PC-3 (cell line): ENCODE data around the gene HIGD1B. TPM values are rescaled to one million over a fixed set of nuclear protein-coding genes. Genes with fewer than 3 reads are reported as not detected.

ENCODE experiments used
- ATAC-seq: fragments of 200-7000 bp; cut with Tn5 transposase; 2 replicates; pipeline ENCODE4 v1.9.1; 2020; ENCODE audit warnings: mild to moderate bottlenecking, moderate library complexity
- BruUV-seq: library from RNA; stranded (reverse); fragments of 400-500 nt; replicated peaks from 2 replicates; lab custom pipeline; 2021; lab: Mats Ljungman, UMichigan
- CTCF ChIA-PET: fragments of 300-600 bp; sonication (Branson Sonifier 250); formaldehyde crosslinking; loops from one replicate; lab custom pipeline; 2022; ENCODE audit warnings: antibody characterized with exemption; lab: Charles Lee
- POLR2A ChIA-PET: fragments of 300-600 bp; sonication (Branson Sonifier 250); formaldehyde crosslinking; loops from one replicate; lab custom pipeline; 2022; ENCODE audit warnings: antibody characterized with exemption; ENCODE audit not compliant: unreplicated experiment; lab: Charles Lee
- DNase-seq: peaks from one replicate; pipeline ENCODE4 v3.0.0-alpha.2; 2015
- H2AFZ ChIP-seq: fragments of 300-600 bp; sonication (generic); 2 replicates; pipeline ENCODE4 v1.6.0; 2016; ENCODE audit warnings: antibody characterized with exemption, low read length
- H3F3A ChIP-seq: fragments of 300-600 bp; sonication (generic); one replicate; pipeline ENCODE4 v1.6.0; 2017; ENCODE audit warnings: antibody characterized with exemption, low read length, control low read depth, mild to moderate bottlenecking; ENCODE audit not compliant: unreplicated experiment
- H3K27ac ChIP-seq: fragments of 300-600 bp; sonication (generic); 2 replicates; pipeline ENCODE4 v1.5.1; 2016; ENCODE audit warnings: mild to moderate bottlenecking, low read length
- H3K27me3 ChIP-seq: fragments of 300-600 bp; sonication (generic); 2 replicates; pipeline ENCODE4 v1.6.1; 2016; ENCODE audit warnings: low read length, mixed read lengths
- H3K36me3 ChIP-seq: fragments of 300-600 bp; sonication (generic); 2 replicates; pipeline ENCODE4 v1.6.1; 2016; ENCODE audit warnings: low read depth, mixed run types, low read length, mixed read lengths
- H3K4me1 ChIP-seq: fragments of 300-600 bp; sonication (generic); 2 replicates; pipeline ENCODE4 v1.5.1; 2016; ENCODE audit warnings: low read length; ENCODE audit not compliant: insufficient read depth
- H3K4me2 ChIP-seq: fragments of 300-600 bp; sonication (generic); 2 replicates; pipeline ENCODE4 v1.6.0; 2016; ENCODE audit warnings: low read length
- H3K4me3 ChIP-seq: fragments of 300-600 bp; sonication (generic); 2 replicates; pipeline ENCODE4 v1.5.1; 2016; ENCODE audit warnings: mild to moderate bottlenecking, low read length, mixed read lengths
- H3K79me2 ChIP-seq: fragments of 300-600 bp; sonication (generic); 2 replicates; pipeline ENCODE4 v1.6.1; 2017; ENCODE audit warnings: low read length, mixed read lengths
- H3K9ac ChIP-seq: fragments of 300-600 bp; sonication (generic); 2 replicates; pipeline ENCODE4 v1.6.0; 2016; ENCODE audit warnings: mild to moderate bottlenecking, low read length
- H3K9me2 ChIP-seq: fragments of 300-600 bp; sonication (generic); replicated peaks from 2 replicates; pipeline ENCODE4 v1.6.1; 2016; ENCODE audit warnings: mixed run types, low read length, mixed read lengths
- H3K9me3 ChIP-seq: fragments of 300-600 bp; sonication (generic); 2 replicates; pipeline ENCODE4 v1.6.1; 2016; ENCODE audit warnings: low read length, mixed read lengths
- H4K20me1 ChIP-seq: fragments of 300-600 bp; sonication (generic); 2 replicates; pipeline ENCODE4 v1.6.1; 2016; ENCODE audit warnings: low read length, mixed read lengths
- CTCF ChIP-seq: fragments of 300-600 bp; sonication (generic); conservative IDR thresholded peaks from 2 replicates; pipeline ENCODE4 v1.5.1; 2017; ENCODE audit warnings: antibody characterized with exemption, low read depth, mild to moderate bottlenecking, low read length
- EZH2 ChIP-seq: fragments of 300-600 bp; sonication (generic); IDR thresholded peaks from one replicate; pipeline ENCODE4 v1.6.1; 2017; ENCODE audit warnings: antibody characterized with exemption, mild to moderate bottlenecking, low read length; ENCODE audit not compliant: unreplicated experiment
- EZH2phosphoT487 ChIP-seq: fragments of 300-600 bp; sonication (generic); IDR thresholded peaks from 2 replicates; pipeline ENCODE4 v1.6.1; 2018; ENCODE audit warnings: mild to moderate bottlenecking, antibody characterized with exemption, low read length, borderline replicate concordance
- intact Hi-C: fragments of 100-400 bp; cut with micrococcal nuclease; formaldehyde crosslinking; loops from 2 replicates; pipeline ENCODE4 v1.9.0; 2023
- total RNA-seq: library from RNA; depleted of rRNA; stranded (reverse); fragments of >200 nt; gene quantifications from 2 replicates; pipeline ENCODE4 v1.2.3, GENCODE V29; 2014

HIGD1B gene
- total RNA-seq, 1 experiment from 2014 or later: not detected

- no peaks in the 10 kb centered on the region for H3K27me3 ChIP-seq
- peaks cover 12% of the 10 kb centered on the region; the same call in 1 of the 2 replicates for H3K4me1 ChIP-seq
- no peak overlapping the region for H2AFZ ChIP-seq
- TF ChIP-seq EZH2: no peak
- no peak for TF ChIP-seq CTCF
- H3K9me3 ChIP-seq: no peaks in the 10 kb centered on the region
- peaks cover 75% of the 10 kb centered on the region for H3K36me3 ChIP-seq
- BruUV-seq: no TSS peak
- H3K4me2 ChIP-seq: no peak overlapping the region
- ChIA-PET CTCF (no interaction called here), POLR2A (no interaction called here)
- H3F3A ChIP-seq: peaks cover 3% of the 10 kb centered on the region
- H3K9ac ChIP-seq: no peak overlapping the region
- no peaks in the 10 kb centered on the region for H3K9me2 ChIP-seq
- intact Hi-C loops: no loop called here
- no peak overlapping the region for H3K27ac ChIP-seq
- no peaks in the 10 kb centered on the region for H3K79me2 ChIP-seq
- H3K4me3 ChIP-seq: no peak overlapping the region
- no peak for DNase-seq
- ATAC-seq: no peak
- no peaks in the 10 kb centered on the region for H4K20me1 ChIP-seq
These were observed 23.9 kb downstream of the HIGD1B start for GRCh38 chr17:44871556-44871955.

GRCh38 chr17:44872131-44872768 lies 24.6 kb downstream of the HIGD1B start:
- Histone ChIP-seq H3K27ac (no peak overlapping the region), H2AFZ (no peak overlapping the region), H3F3A (peaks cover 3% of the 10 kb centered on the region), H3K4me1 (peaks cover 12% of the 10 kb centered on the region; the same call in 1 of the 2 replicates), H3K9ac (no peak overlapping the region), H4K20me1 (no peaks in the 10 kb centered on the region), H3K9me3 (no peaks in the 10 kb centered on the region), H3K36me3 (peaks cover 75% of the 10 kb centered on the region), H3K4me2 (no peak overlapping the region), H3K79me2 (no peaks in the 10 kb centered on the region), H3K9me2 (no peaks in the 10 kb centered on the region), H3K27me3 (no peaks in the 10 kb centered on the region), H3K4me3 (no peak overlapping the region)
- ATAC-seq: peak; percentile 98
- POLR2A ChIA-PET: no interaction called here
- intact Hi-C loops: no loop called here
- no TSS peak for BruUV-seq
- CTCF ChIA-PET: interaction anchor here (0.7 kb wide), 1 partner anchor 26 kb away, joined by 3 read pairs; no protein-coding TSS in a partner anchor
- TF ChIP-seq EZH2phosphoT487 (no peak), CTCF (no peak), EZH2 (no peak)
- DNase-seq: peak; percentile 47

- Histone ChIP-seq H3K36me3 (peaks cover 73% of the 10 kb centered on the region), H4K20me1 (no peaks in the 10 kb centered on the region), H3K4me2 (no peak overlapping the region), H3K4me1 (peaks cover 12% of the 10 kb centered on the region; the same call in 1 of the 2 replicates), H3K9ac (no peak overlapping the region), H3K79me2 (no peaks in the 10 kb centered on the region), H3K4me3 (no peak overlapping the region), H3K9me3 (no peaks in the 10 kb centered on the region), H2AFZ (no peak overlapping the region), H3K9me2 (no peaks in the 10 kb centered on the region), H3K27ac (no peak overlapping the region), H3F3A (peaks cover 3% of the 10 kb centered on the region), H3K27me3 (no peaks in the 10 kb centered on the region)
- ChIA-PET POLR2A (no interaction called here), CTCF (no interaction called here)
- DNase-seq (no peak), ATAC-seq (no peak)
- intact Hi-C loops: no loop called here
- TF ChIP-seq CTCF: no peak
- no TSS peak for BruUV-seq
These were observed 28.1 kb downstream of the HIGD1B start for GRCh38 chr17:44875761-44876160.
